SK-N-SH treated with all-trans-retinoic acid at 6 μM for 48 hours (cell line): ENCODE data around the gene CLDN24.

Experiments
- ATAC-seq: fragments of 200-7000 bp; cut with Tn5 transposase; 3 replicates; pipeline ENCODE4 v1.9.1; 2020; ENCODE audit warnings: mild to moderate bottlenecking, moderate library complexity
- ARNTL ChIP-seq: fragments of 450-650 bp; formaldehyde crosslinking; IDR thresholded peaks from 2 replicates; pipeline ENCODE4 v1.5.0; 2020; ENCODE audit warnings: low read depth, mild to moderate bottlenecking, moderate library complexity, borderline replicate concordance
- CREB5 ChIP-seq: fragments of 250-450 bp; sonication (Bioruptor Pico); IDR thresholded peaks from 2 replicates; pipeline ENCODE4 v1.5.1; 2020; ENCODE audit warnings: low read depth, mild to moderate bottlenecking, moderate library complexity
- CSDC2 ChIP-seq: fragments of 250-450 bp; sonication (Bioruptor Pico); IDR thresholded peaks from 2 replicates; pipeline ENCODE4 v1.5.0; 2020; ENCODE audit warnings: mild to moderate bottlenecking, moderate library complexity
- ESRRG ChIP-seq: fragments of 250-450 bp; sonication (Bioruptor Pico); IDR thresholded peaks from 2 replicates; pipeline ENCODE4 v1.6.1; 2021; ENCODE audit warnings: mild to moderate bottlenecking
- ISL1 ChIP-seq: fragments of 250-450 bp; sonication (Bioruptor Pico); IDR thresholded peaks from 2 replicates; pipeline ENCODE4 v2.1.2; 2022; ENCODE audit warnings: mild to moderate bottlenecking, moderate library complexity
- OSR1 ChIP-seq: fragments of 250-450 bp; sonication (Bioruptor Pico); IDR thresholded peaks from 2 replicates; pipeline ENCODE4 v1.8.0; 2022; ENCODE audit warnings: moderate library complexity, mild to moderate bottlenecking, inconsistent platforms
- PATZ1 ChIP-seq: fragments of 250-450 bp; sonication (Bioruptor Pico); IDR thresholded peaks from 2 replicates; pipeline ENCODE4 v1.8.0; 2020; ENCODE audit warnings: mild to moderate bottlenecking, moderate library complexity, borderline replicate concordance
- POU6F1 ChIP-seq: fragments of 250-450 bp; sonication (Bioruptor Pico); IDR thresholded peaks from 2 replicates; pipeline ENCODE4 v1.8.0; 2021; ENCODE audit warnings: low read depth, mild to moderate bottlenecking, moderate library complexity, borderline replicate concordance
- PPARA ChIP-seq: fragments of 250-450 bp; sonication (Bioruptor Pico); IDR thresholded peaks from 2 replicates; pipeline ENCODE4 v1.5.0; 2020; ENCODE audit warnings: mild to moderate bottlenecking, borderline replicate concordance
- RARB ChIP-seq: fragments of 250-450 bp; sonication (Bioruptor Pico); IDR thresholded peaks from 2 replicates; pipeline ENCODE4 v1.8.0; 2021; ENCODE audit warnings: mild to moderate bottlenecking, moderate library complexity
- SNAI2 ChIP-seq: fragments of 250-450 bp; sonication (Bioruptor Pico); IDR thresholded peaks from 2 replicates; pipeline ENCODE4 v1.5.0; 2020; ENCODE audit warnings: mild to moderate bottlenecking, moderate library complexity
- TCF4 ChIP-seq: fragments of 250-450 bp; sonication (Bioruptor Pico); IDR thresholded peaks from 2 replicates; pipeline ENCODE4 v1.8.0; 2021; ENCODE audit warnings: mild to moderate bottlenecking, moderate library complexity, borderline replicate concordance
- TOX ChIP-seq: fragments of 250-450 bp; sonication (Bioruptor Pico); IDR thresholded peaks from 2 replicates; pipeline ENCODE4 v1.8.0; 2021; ENCODE audit warnings: mild to moderate bottlenecking, moderate library complexity, borderline replicate concordance
- TSHZ2 ChIP-seq: fragments of 250-450 bp; sonication (Bioruptor Pico); IDR thresholded peaks from 2 replicates; pipeline ENCODE4 v1.5.0; 2020; ENCODE audit warnings: mild to moderate bottlenecking, moderate library complexity
- ZC3H10 ChIP-seq: fragments of 250-450 bp; sonication (Bioruptor Pico); IDR thresholded peaks from 2 replicates; pipeline ENCODE4 v1.5.1; 2021; ENCODE audit warnings: mild to moderate bottlenecking, moderate library complexity
- ZFP3 ChIP-seq: fragments of 250-450 bp; sonication (Bioruptor Pico); IDR thresholded peaks from 2 replicates; pipeline ENCODE4 v1.5.0; 2020; ENCODE audit warnings: mild to moderate bottlenecking, moderate library complexity
- ZFP30 ChIP-seq: fragments of 450-650 bp; formaldehyde crosslinking; IDR thresholded peaks from 2 replicates; pipeline ENCODE4 v1.5.0; 2022; ENCODE audit warnings: mild to moderate bottlenecking, moderate library complexity
- ZNF565 ChIP-seq: fragments of 450-650 bp; formaldehyde crosslinking; conservative IDR thresholded peaks from 2 replicates; pipeline ENCODE4 v1.5.0; 2020; ENCODE audit warnings: low read depth, mild to moderate bottlenecking, moderate library complexity
- ZNF8 ChIP-seq: fragments of 450-650 bp; formaldehyde crosslinking; IDR thresholded peaks from 2 replicates; pipeline ENCODE4 v1.5.0; 2020; ENCODE audit warnings: mild to moderate bottlenecking, moderate library complexity

The CLDN24 gene

GRCh38 chr4:183289688-183290087 lies 32.5 kb downstream of the CLDN24 start:
- ATAC-seq, result peak; percentile 58; the same call in 2 of the 3 replicates
- TF ChIP-seq ZC3H10 (CRISPR knock-in tag) (no peak), OSR1 (no peak)

GRCh38 chr4:183288955-183289354 lies 33.3 kb downstream of the CLDN24 start:
- ATAC-seq, result 0 out of 3 replicates have a peak, but pooled peaks have one; percentile 26
- TF ChIP-seq OSR1, result no peak
- TF ChIP-seq SNAI2 (CRISPR knock-in tag), result no peak

GRCh38 chr4:183287677-183288076 lies 34.5 kb downstream of the CLDN24 start:
- TF ChIP-seq TCF4 (CRISPR knock-in tag) (no peak), CSDC2 (CRISPR knock-in tag) (no peak), ZNF8 (no peak), CREB5 (CRISPR knock-in tag) (no peak)
- ATAC-seq, result no peak

- ATAC-seq, result no peak
- TF ChIP-seq ZNF565 (CRISPR knock-in tag) (no peak), PPARA (CRISPR knock-in tag) (no peak), TSHZ2 (no peak), ESRRG (no peak), CREB5 (CRISPR knock-in tag) (no peak), ZFP30 (no peak), SNAI2 (CRISPR knock-in tag) (no peak), ZFP3 (CRISPR knock-in tag) (no peak), RARB (CRISPR knock-in tag) (no peak), POU6F1 (no peak), OSR1 (no peak), CSDC2 (CRISPR knock-in tag) (no peak), ISL1 (CRISPR knock-in tag) (no peak), TCF4 (CRISPR knock-in tag) (no peak), TOX (CRISPR knock-in tag) (no peak), ARNTL (CRISPR knock-in tag) (no peak), ZNF8 (no peak), PATZ1 (CRISPR knock-in tag) (no peak)
These were observed 34.9 kb downstream of the CLDN24 start for GRCh38 chr4:183287309-183287659.
